HepG2 (cell line): ENCODE results near the gene CFAP69. TPM values are rescaled to one million over a fixed set of nuclear protein-coding genes. Genes with fewer than 3 reads are reported as not detected.

Experiments used
- CREM ChIP-seq, 2 experiments: sonication (generic) in 1 of 2; formaldehyde crosslinking in 1 of 2; IDR thresholded peaks; 2 replicates each; pipeline versions ENCODE4 v1.4.0 to v1.6.1; 2016 to 2020; ENCODE audit warnings: antibody characterized with exemption in 1 of 2, mild to moderate bottlenecking in 1 of 2, missing genetic modification reagents in 1 of 2
- ELK4 ChIP-seq: sonication (generic); formaldehyde crosslinking; IDR thresholded peaks from 2 replicates; pipeline ENCODE4 v1.9.0; 2021; ENCODE audit warnings: missing genetic modification reagents, borderline replicate concordance
- ETV6 ChIP-seq: sonication (generic); formaldehyde crosslinking; conservative IDR thresholded peaks from 2 replicates; pipeline ENCODE4 v1.4.0; 2020; ENCODE audit warnings: missing genetic modification reagents
- GTF3A ChIP-seq: sonication (generic); formaldehyde crosslinking; conservative IDR thresholded peaks from 2 replicates; pipeline ENCODE4 v1.4.0; 2020; ENCODE audit warnings: mild to moderate bottlenecking, missing genetic modification reagents
- PRDM4 ChIP-seq: sonication (generic); formaldehyde crosslinking; IDR thresholded peaks from 2 replicates; pipeline ENCODE4 v1.9.0; 2021; ENCODE audit warnings: missing genetic modification reagents, borderline replicate concordance
- RFXAP ChIP-seq: sonication (generic); formaldehyde crosslinking; IDR thresholded peaks from 2 replicates; pipeline ENCODE4 v1.4.0; 2020; ENCODE audit warnings: missing genetic modification reagents, borderline replicate concordance
- THAP8 ChIP-seq: sonication (generic); formaldehyde crosslinking; IDR thresholded peaks from 2 replicates; pipeline ENCODE4 v1.5.1; 2020; ENCODE audit warnings: missing genetic modification reagents, mild to moderate bottlenecking, borderline replicate concordance
- ZMYM4 ChIP-seq: sonication (generic); formaldehyde crosslinking; IDR thresholded peaks from 2 replicates; pipeline ENCODE4 v1.8.1; 2023; ENCODE audit warnings: mild to moderate bottlenecking, missing genetic modification reagents
- ZNF7 ChIP-seq: IDR thresholded peaks from 2 replicates; pipeline ENCODE4 v1.6.1; 2016; ENCODE audit warnings: missing biosample characterization, missing genetic modification reagents
- ZNF83 ChIP-seq: sonication (generic); formaldehyde crosslinking; IDR thresholded peaks from 2 replicates; pipeline ENCODE4 v1.4.0; 2020; ENCODE audit warnings: missing genetic modification reagents, mild to moderate bottlenecking, borderline replicate concordance
- polyA plus RNA-seq, 8 experiments: library from polyadenylated mRNA; depleted of rRNA in 3 of 8; stranded (reverse) in 7 of 8; unstranded in 1 of 8; fragments of >200 nt; fragmentation: Illumina TruSeq in 4 of 8; extraction: Trizol in 4 of 8; gene quantifications; 2 replicates each; pipeline versions ENCODE4 v1.2.1 to v1.2.3, GENCODE V29; 2011 to 2016; ENCODE audit warnings: low read depth in 4 of 8, missing spikeins in 1 of 8, mixed read lengths in 1 of 8; ENCODE audit not compliant: insufficient read depth in 1 of 8
- total RNA-seq, 5 experiments: library from RNA; depleted of rRNA; stranded (reverse); fragments of >200 nt; fragmentation: Illumina TruSeq; extraction: Trizol; gene quantifications; 2 replicates each; pipeline ENCODE4 v1.2.3, GENCODE V29; 2016; ENCODE audit warnings: low read depth in 1 of 5
- TF ChIP-seq, protein P1 (sequence below): sonication (generic); formaldehyde crosslinking; IDR thresholded peaks from 2 replicates; pipeline ENCODE4 v1.5.0; 2020; ENCODE audit warnings: mild to moderate bottlenecking, missing genetic modification reagents
- TF ChIP-seq, protein P2 (sequence below): sonication (generic); formaldehyde crosslinking; IDR thresholded peaks from 2 replicates; pipeline ENCODE4 v1.5.1; 2020; ENCODE audit warnings: mild to moderate bottlenecking, missing genetic modification reagents, borderline replicate concordance
- TF ChIP-seq, protein P3 (sequence below): sonication (generic); formaldehyde crosslinking; IDR thresholded peaks from 2 replicates; pipeline ENCODE4 v1.4.0; 2020; ENCODE audit warnings: mild to moderate bottlenecking, low read depth, missing genetic modification reagents

Gene CFAP69
- total and polyA plus RNA-seq, 2 of the 13 experiments (the other 11 are each of a cell fraction or from before 2014, with no cell fraction given), result 2.2 to 4.0 TPM

DNA sequence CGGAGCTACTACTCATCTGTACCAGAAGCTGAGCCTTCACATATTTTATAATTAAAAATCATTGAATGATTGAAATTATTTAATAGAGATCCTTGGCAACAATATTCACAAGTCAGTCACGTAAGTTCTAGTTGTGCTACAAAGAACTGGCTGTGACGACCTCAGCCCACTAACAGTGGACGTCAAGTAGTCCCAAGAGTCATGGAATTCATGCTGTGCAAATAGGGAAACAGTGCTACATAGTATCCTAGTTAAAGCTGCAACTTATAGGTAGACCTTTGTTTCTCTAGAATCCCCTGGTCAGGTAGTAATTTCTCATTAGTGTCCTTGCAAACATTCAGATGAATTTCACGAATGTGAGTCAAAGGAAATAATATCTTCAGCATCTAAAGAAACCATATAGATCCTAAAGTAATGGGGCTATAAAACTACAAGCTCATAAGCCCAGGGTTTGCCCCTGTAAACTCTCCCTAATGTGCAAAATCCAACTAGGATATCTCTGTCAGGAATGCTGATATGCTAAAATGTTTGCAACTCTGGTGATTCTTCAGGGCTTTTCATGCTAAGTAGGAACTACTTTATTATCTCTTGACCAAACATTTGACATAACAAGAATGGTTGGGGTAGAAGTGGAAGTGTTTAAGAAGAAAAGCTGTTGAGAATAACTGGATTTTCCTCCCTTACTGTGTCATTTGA, 31.2 kb downstream of the CFAP69 start (continued):
- TF ChIP-seq, protein P1, sequence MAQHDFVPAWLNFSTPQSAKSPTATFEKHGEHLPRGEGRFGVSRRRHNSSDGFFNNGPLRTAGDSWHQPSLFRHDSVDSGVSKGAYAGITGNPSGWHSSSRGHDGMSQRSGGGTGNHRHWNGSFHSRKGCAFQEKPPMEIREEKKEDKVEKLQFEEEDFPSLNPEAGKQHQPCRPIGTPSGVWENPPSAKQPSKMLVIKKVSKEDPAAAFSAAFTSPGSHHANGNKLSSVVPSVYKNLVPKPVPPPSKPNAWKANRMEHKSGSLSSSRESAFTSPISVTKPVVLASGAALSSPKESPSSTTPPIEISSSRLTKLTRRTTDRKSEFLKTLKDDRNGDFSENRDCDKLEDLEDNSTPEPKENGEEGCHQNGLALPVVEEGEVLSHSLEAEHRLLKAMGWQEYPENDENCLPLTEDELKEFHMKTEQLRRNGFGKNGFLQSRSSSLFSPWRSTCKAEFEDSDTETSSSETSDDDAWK (CRISPR knock-in tag), result no peak
- TF ChIP-seq ZMYM4, result 0 out of 2 replicates have a peak, but pooled peaks have one; percentile 8
- TF ChIP-seq, protein P2, sequence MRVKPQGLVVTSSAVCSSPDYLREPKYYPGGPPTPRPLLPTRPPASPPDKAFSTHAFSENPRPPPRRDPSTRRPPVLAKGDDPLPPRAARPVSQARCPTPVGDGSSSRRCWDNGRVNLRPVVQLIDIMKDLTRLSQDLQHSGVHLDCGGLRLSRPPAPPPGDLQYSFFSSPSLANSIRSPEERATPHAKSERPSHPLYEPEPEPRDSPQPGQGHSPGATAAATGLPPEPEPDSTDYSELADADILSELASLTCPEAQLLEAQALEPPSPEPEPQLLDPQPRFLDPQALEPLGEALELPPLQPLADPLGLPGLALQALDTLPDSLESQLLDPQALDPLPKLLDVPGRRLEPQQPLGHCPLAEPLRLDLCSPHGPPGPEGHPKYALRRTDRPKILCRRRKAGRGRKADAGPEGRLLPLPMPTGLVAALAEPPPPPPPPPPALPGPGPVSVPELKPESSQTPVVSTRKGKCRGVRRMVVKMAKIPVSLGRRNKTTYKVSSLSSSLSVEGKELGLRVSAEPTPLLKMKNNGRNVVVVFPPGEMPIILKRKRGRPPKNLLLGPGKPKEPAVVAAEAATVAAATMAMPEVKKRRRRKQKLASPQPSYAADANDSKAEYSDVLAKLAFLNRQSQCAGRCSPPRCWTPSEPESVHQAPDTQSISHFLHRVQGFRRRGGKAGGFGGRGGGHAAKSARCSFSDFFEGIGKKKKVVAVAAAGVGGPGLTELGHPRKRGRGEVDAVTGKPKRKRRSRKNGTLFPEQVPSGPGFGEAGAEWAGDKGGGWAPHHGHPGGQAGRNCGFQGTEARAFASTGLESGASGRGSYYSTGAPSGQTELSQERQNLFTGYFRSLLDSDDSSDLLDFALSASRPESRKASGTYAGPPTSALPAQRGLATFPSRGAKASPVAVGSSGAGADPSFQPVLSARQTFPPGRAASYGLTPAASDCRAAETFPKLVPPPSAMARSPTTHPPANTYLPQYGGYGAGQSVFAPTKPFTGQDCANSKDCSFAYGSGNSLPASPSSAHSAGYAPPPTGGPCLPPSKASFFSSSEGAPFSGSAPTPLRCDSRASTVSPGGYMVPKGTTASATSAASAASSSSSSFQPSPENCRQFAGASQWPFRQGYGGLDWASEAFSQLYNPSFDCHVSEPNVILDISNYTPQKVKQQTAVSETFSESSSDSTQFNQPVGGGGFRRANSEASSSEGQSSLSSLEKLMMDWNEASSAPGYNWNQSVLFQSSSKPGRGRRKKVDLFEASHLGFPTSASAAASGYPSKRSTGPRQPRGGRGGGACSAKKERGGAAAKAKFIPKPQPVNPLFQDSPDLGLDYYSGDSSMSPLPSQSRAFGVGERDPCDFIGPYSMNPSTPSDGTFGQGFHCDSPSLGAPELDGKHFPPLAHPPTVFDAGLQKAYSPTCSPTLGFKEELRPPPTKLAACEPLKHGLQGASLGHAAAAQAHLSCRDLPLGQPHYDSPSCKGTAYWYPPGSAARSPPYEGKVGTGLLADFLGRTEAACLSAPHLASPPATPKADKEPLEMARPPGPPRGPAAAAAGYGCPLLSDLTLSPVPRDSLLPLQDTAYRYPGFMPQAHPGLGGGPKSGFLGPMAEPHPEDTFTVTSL (CRISPR knock-in tag), result peak; percentile 47; the same call in 1 of the 2 replicates
- no peak for TF ChIP-seq RFXAP
- no peak for TF ChIP-seq CREM (IDR thresholded peaks at IDR 0.05)
- TF ChIP-seq CREM (CRISPR knock-in tag; IDR thresholded peaks at IDR 0.05), result no peak
- TF ChIP-seq, protein P3, sequence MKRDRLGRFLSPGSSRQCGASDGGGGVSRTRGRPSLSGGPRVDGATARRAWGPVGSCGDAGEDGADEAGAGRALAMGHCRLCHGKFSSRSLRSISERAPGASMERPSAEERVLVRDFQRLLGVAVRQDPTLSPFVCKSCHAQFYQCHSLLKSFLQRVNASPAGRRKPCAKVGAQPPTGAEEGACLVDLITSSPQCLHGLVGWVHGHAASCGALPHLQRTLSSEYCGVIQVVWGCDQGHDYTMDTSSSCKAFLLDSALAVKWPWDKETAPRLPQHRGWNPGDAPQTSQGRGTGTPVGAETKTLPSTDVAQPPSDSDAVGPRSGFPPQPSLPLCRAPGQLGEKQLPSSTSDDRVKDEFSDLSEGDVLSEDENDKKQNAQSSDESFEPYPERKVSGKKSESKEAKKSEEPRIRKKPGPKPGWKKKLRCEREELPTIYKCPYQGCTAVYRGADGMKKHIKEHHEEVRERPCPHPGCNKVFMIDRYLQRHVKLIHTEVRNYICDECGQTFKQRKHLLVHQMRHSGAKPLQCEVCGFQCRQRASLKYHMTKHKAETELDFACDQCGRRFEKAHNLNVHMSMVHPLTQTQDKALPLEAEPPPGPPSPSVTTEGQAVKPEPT, result no peak
- no peak for TF ChIP-seq THAP8
- TF ChIP-seq ZNF83, result no peak
- TF ChIP-seq GTF3A (CRISPR knock-in tag), result no peak
- no peak for TF ChIP-seq ETV6 (CRISPR knock-in tag)
- no peak for TF ChIP-seq PRDM4 (CRISPR knock-in tag)
- TF ChIP-seq ELK4 (CRISPR knock-in tag), result no peak
- peak; percentile 67 for TF ChIP-seq ZNF7 (CRISPR knock-in tag)
